IMR-90 (cell line): ENCODE data around the gene EXOC8. TPM values are rescaled to one million over a fixed set of nuclear protein-coding genes. Genes with fewer than 3 reads are reported as not detected.

Experiments
- ATAC-seq: fragments of 200-7000 bp; cut with Tn5 transposase; 2 replicates; pipeline ENCODE4 v1.9.1; 2020; ENCODE audit warnings: low read depth, mild to moderate bottlenecking, moderate library complexity
- BruUV-seq: library from RNA; stranded (reverse); fragments of 400-500 nt; replicated peaks from 2 replicates; lab custom pipeline; 2021; lab: Mats Ljungman, UMichigan
- CTCF ChIA-PET: fragments of 300-600 bp; formaldehyde crosslinking; extraction: SDS; loops from one replicate; lab custom pipeline; 2021; ENCODE audit warnings: antibody characterized with exemption; lab: Yijun Ruan, JAX
- POLR2A ChIA-PET: fragments of 300-600 bp; sonication (Branson Sonifier 250); formaldehyde crosslinking; loops from one replicate; lab custom pipeline; 2022; ENCODE audit warnings: antibody characterized with exemption; ENCODE audit not compliant: unreplicated experiment; lab: Charles Lee
- DNase-seq: peaks from one replicate; pipeline ENCODE4 v3.0.0; 2013
- H2AFZ ChIP-seq: replicated peaks from 2 replicates; pipeline ENCODE3; 2013; ENCODE audit warnings: low read length, mild to moderate bottlenecking; ENCODE audit not compliant: poor library complexity
- H2AK5ac ChIP-seq: 2 replicates; pipeline ENCODE4 v1.6.1; 2013; ENCODE audit warnings: low read depth, low read length, inconsistent platforms
- H2AK9ac ChIP-seq: replicated peaks from 2 replicates; pipeline ENCODE3; 2013; ENCODE audit warnings: mild to moderate bottlenecking, low read depth, low read length, moderate library complexity; ENCODE audit not compliant: poor library complexity
- H2BK120ac ChIP-seq: 2 replicates; pipeline ENCODE4 v1.6.1; 2013; ENCODE audit warnings: low read depth, low read length, inconsistent platforms
- H2BK15ac ChIP-seq: 3 replicates; pipeline ENCODE4 v1.6.1; 2013; ENCODE audit warnings: low read depth, low read length, inconsistent platforms
- H2BK20ac ChIP-seq: 2 replicates; pipeline ENCODE4 v1.6.1; 2013; ENCODE audit warnings: low read depth, mild to moderate bottlenecking, inconsistent platforms, low read length, moderate library complexity
- H2BK5ac ChIP-seq: 2 replicates; pipeline ENCODE4 v1.6.1; 2013; ENCODE audit warnings: mild to moderate bottlenecking, low read depth, low read length, inconsistent platforms; ENCODE audit not compliant: poor library complexity, severe bottlenecking
- H3K14ac ChIP-seq: replicated peaks from 2 replicates; pipeline ENCODE4 v1.6.1; 2013; ENCODE audit warnings: low read depth, low read length, inconsistent platforms
- H3K18ac ChIP-seq: 2 replicates; pipeline ENCODE4 v1.6.1; 2013; ENCODE audit warnings: low read depth, low read length, control low read depth
- H3K23ac ChIP-seq: 2 replicates; pipeline ENCODE4 v1.6.1; 2013; ENCODE audit warnings: low read depth, low read length, inconsistent platforms
- H3K27ac ChIP-seq: 2 replicates; pipeline ENCODE4 v1.5.1; 2013; ENCODE audit warnings: mild to moderate bottlenecking, control low read depth, low read length; ENCODE audit not compliant: insufficient read depth
- H3K27me3 ChIP-seq: 2 replicates; pipeline ENCODE4 v1.6.1; 2013; ENCODE audit warnings: low read length; ENCODE audit not compliant: control insufficient read depth, insufficient read depth
- H3K36me3 ChIP-seq: 2 replicates; pipeline ENCODE4 v1.6.1; 2013; ENCODE audit warnings: low read length, mixed read lengths; ENCODE audit not compliant: control insufficient read depth, insufficient read depth
- H3K4ac ChIP-seq: 2 replicates; pipeline ENCODE4 v1.6.1; 2013; ENCODE audit warnings: low read depth, low read length, inconsistent platforms
- H3K4me1 ChIP-seq: 2 replicates; pipeline ENCODE4 v1.6.1; 2013; ENCODE audit warnings: low read length, mixed read lengths; ENCODE audit not compliant: control insufficient read depth, insufficient read depth
- H3K4me2 ChIP-seq: 2 replicates; pipeline ENCODE4 v1.6.1; 2013; ENCODE audit warnings: low read depth, mild to moderate bottlenecking, control low read depth, low read length, moderate library complexity
- H3K4me3 ChIP-seq: 2 replicates; pipeline ENCODE4 v1.5.1; 2013; ENCODE audit warnings: low read depth, mild to moderate bottlenecking, control low read depth, low read length, moderate library complexity; ENCODE audit not compliant: insufficient read depth
- H3K56ac ChIP-seq: 2 replicates; pipeline ENCODE4 v1.6.1; 2013; ENCODE audit warnings: low read length, inconsistent platforms; ENCODE audit not compliant: insufficient read depth; ENCODE audit errors: extremely low read depth
- H3K79me1 ChIP-seq, 2 experiments: 2 replicates each; pipeline ENCODE4 v1.6.1; 2013; ENCODE audit warnings: low read length in 2 of 2, inconsistent platforms in 1 of 2, low read depth in 1 of 2
- H3K9ac ChIP-seq: 2 replicates; pipeline ENCODE4 v1.6.1; 2013; ENCODE audit warnings: low read depth, low read length, control low read depth
- H3K9me1 ChIP-seq: 2 replicates; pipeline ENCODE4 v1.6.1; 2013; ENCODE audit warnings: low read length, inconsistent platforms; ENCODE audit not compliant: insufficient read depth
- H3K9me3 ChIP-seq: 2 replicates; pipeline ENCODE4 v1.6.1; 2013; ENCODE audit warnings: low read length; ENCODE audit not compliant: control insufficient read depth, insufficient read depth
- H4K20me1 ChIP-seq: 2 replicates; pipeline ENCODE4 v1.6.1; 2013; ENCODE audit warnings: low read length, inconsistent platforms; ENCODE audit not compliant: insufficient read depth
- H4K5ac ChIP-seq: 2 replicates; pipeline ENCODE4 v1.6.1; 2013; ENCODE audit warnings: mild to moderate bottlenecking, low read depth, low read length, control low read depth
- H4K8ac ChIP-seq, 2 experiments: 2 replicates each; pipeline ENCODE4 v1.6.1; 2013; ENCODE audit warnings: low read depth in 2 of 2, low read length in 2 of 2, control low read depth in 1 of 2, inconsistent platforms in 1 of 2
- H4K91ac ChIP-seq: 2 replicates; pipeline ENCODE4 v1.6.1; 2013; ENCODE audit warnings: low read depth, low read length, inconsistent platforms; ENCODE audit not compliant: insufficient read depth
- BHLHE40 ChIP-seq: fragments of 150-350 bp; IDR thresholded peaks from 2 replicates; pipeline ENCODE4 v1.6.1; 2016; ENCODE audit warnings: mild to moderate bottlenecking, low read depth, low read length
- CEBPB ChIP-seq: IDR thresholded peaks from 2 replicates; pipeline ENCODE4 v1.6.1; 2012; ENCODE audit warnings: low read depth, low read length, improper control_type of control experiment
- MXI1 ChIP-seq: IDR thresholded peaks from 2 replicates; pipeline ENCODE4 v1.6.1; 2012; ENCODE audit warnings: low read depth, mild to moderate bottlenecking, low read length, moderate library complexity, borderline replicate concordance
- RAD21 ChIP-seq: IDR thresholded peaks from 2 replicates; pipeline ENCODE4 v1.6.1; 2012; ENCODE audit warnings: low read length, improper control_type of control experiment
- RFX5 ChIP-seq: IDR thresholded peaks from 2 replicates; pipeline ENCODE4 v1.8.0; 2012; ENCODE audit warnings: low read depth, mild to moderate bottlenecking, low read length, moderate library complexity
- WGBS, 2 experiments: methylation state at CpG; one replicate each; pipeline versions ENCODE4 v1.1.5 to v1.1.7; 2013; ENCODE audit warnings: missing lambda C conversion rate in 2 of 2; ENCODE audit not compliant: insufficient read length in 1 of 2; ENCODE audit errors: extremely low coverage in 2 of 2; 5-methylcytosine and 5-hydroxymethylcytosine counted together
- dilution Hi-C: fragments of 300-500 bp; cut with HindIII; formaldehyde crosslinking; loops from one replicate; pipeline ENCODE4 v1.14.3; 2018; ENCODE audit warnings: low sequenced_read_pairs; ENCODE audit not compliant: unreplicated experiment
- in situ Hi-C: fragments of 300-500 bp; cut with MboI; formaldehyde crosslinking; loops from 3 replicates; pipeline ENCODE4 v1.14.3; 2019; ENCODE audit warnings: low sequenced_read_pairs, inconsistent platforms, mixed read lengths
- intact Hi-C: fragments of 100-400 bp; cut with micrococcal nuclease; formaldehyde crosslinking; loops from 2 replicates; pipeline ENCODE4 v1.10.0; 2022
- polyA plus RNA-seq, 3 experiments: library from polyadenylated mRNA; depleted of rRNA; stranded (reverse); fragments of >200 nt; gene quantifications; 2 replicates each; pipeline ENCODE4 v1.2.3, GENCODE V29; 2012; ENCODE audit warnings: low replicate concordance in 1 of 3
- total RNA-seq: library from RNA; depleted of rRNA; stranded (reverse); fragments of >200 nt; gene quantifications from 2 replicates; pipeline ENCODE4 v1.2.3, GENCODE V29; 2012
- TF ChIP-seq, protein P1 (sequence below): fragments of 150-350 bp; IDR thresholded peaks from 2 replicates; pipeline ENCODE4 v1.6.1; 2017; ENCODE audit warnings: mild to moderate bottlenecking, antibody characterized with exemption, low read length, low read depth

The EXOC8 gene
- total and polyA plus RNA-seq, 2 of the 4 experiments (the other 2 are of a cell fraction), result 2.6 to 11.5 TPM

DNA sequence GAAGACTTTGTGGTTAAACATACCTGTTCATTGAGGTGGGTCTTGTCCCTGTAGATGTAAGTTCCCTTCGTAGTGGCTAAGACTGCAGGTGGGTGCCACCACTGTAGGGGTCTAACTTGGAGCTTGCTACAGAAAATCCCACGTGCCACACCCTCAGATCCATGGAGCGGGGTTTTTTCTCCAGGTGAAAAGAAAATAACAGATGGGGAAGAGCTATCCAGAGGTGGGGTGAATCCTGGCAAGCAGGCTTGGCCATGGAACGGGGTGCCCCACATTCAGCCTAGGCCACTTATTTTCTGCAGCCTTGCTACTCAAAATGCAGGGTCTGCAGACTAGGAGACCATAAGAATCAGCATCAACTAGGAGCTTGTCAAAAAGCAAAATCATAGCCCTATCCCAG, 24.0 kb downstream of the EXOC8 start:
- H3K4ac ChIP-seq, result no peak overlapping the region
- no peak overlapping the region for H4K8ac ChIP-seq
- DNase-seq (no peak), ATAC-seq (no peak)
- no peak overlapping the region for H3K14ac ChIP-seq
- dilution Hi-C loops, result no loop called here
- ChIA-PET CTCF (no interaction called here), POLR2A (no interaction called here)
- no peak overlapping the region for H3K18ac ChIP-seq
- no peaks in the 10 kb centered on the region for H3K9me1 ChIP-seq
- no peak overlapping the region for H2BK5ac ChIP-seq
- no CpG with 5 or more reads among the region's 4 CpGs for WGBS, 2 experiments
- H3K9me3 ChIP-seq, result no peaks in the 10 kb centered on the region; the same call in 1 of the 2 replicates
- H3K27ac ChIP-seq, result no peak overlapping the region
- no peak overlapping the region for H2BK15ac ChIP-seq
- H2AFZ ChIP-seq, result no peak overlapping the region
- no peak overlapping the region for H4K5ac ChIP-seq
- H3K4me2 ChIP-seq, result no peak overlapping the region
- no peak overlapping the region for H3K23ac ChIP-seq
- no peaks in the 10 kb centered on the region for H3K79me1 ChIP-seq
- H3K4me3 ChIP-seq, result no peak overlapping the region
- no peak overlapping the region for H3K56ac ChIP-seq
- no peaks in the 10 kb centered on the region for H3K36me3 ChIP-seq
- no peak overlapping the region for H2AK9ac ChIP-seq
- no peaks in the 10 kb centered on the region for H4K20me1 ChIP-seq
- H3K4me1 ChIP-seq, result no peaks in the 10 kb centered on the region
- no peaks in the 10 kb centered on the region for H3K27me3 ChIP-seq
- TF ChIP-seq RFX5, result no peak
- TF ChIP-seq MXI1, result no peak
- no peak for TF ChIP-seq CEBPB
- TF ChIP-seq RAD21, result no peak
- TF ChIP-seq BHLHE40, result no peak
- TF ChIP-seq, protein P1, sequence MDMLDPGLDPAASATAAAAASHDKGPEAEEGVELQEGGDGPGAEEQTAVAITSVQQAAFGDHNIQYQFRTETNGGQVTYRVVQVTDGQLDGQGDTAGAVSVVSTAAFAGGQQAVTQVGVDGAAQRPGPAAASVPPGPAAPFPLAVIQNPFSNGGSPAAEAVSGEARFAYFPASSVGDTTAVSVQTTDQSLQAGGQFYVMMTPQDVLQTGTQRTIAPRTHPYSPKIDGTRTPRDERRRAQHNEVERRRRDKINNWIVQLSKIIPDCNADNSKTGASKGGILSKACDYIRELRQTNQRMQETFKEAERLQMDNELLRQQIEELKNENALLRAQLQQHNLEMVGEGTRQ, result no peak
- H2AK5ac ChIP-seq, result no peak overlapping the region
- no TSS peak for BruUV-seq
- H3K9ac ChIP-seq, result no peak overlapping the region
- no peak overlapping the region for H2BK20ac ChIP-seq
- H2BK120ac ChIP-seq, result no peak overlapping the region
- H4K91ac ChIP-seq, result no peak overlapping the region
- intact Hi-C loops, result no loop called here
- in situ Hi-C loops, result no loop called here
